Neural cell (in vitro differentiated cells): ENCODE measurements around the gene SFXN3. TPM values are rescaled to one million over a fixed set of nuclear protein-coding genes. Genes with fewer than 3 reads are reported as not detected.
A peak's percentile ranks its signal among the peaks of the same experiment; 100 is the strongest.

Experiments
- H2AFZ ChIP-seq: fragments of 200-600, 300-800 bp; sonication (generic), shearing (Covaris generic); 2 replicates; pipeline ENCODE4 v1.6.0; 2014; ENCODE audit warnings: low read depth, mild to moderate bottlenecking, antibody characterized with exemption, low read length, moderate library complexity
- H3F3A ChIP-seq: fragments of 200-600 bp; shearing (Covaris generic); 2 replicates; pipeline ENCODE4 v1.6.1; 2016; ENCODE audit warnings: mild to moderate bottlenecking, moderate library complexity, mixed read lengths, antibody characterized with exemption, low read length; ENCODE audit not compliant: insufficient read depth, poor library complexity, severe bottlenecking
- H3K27ac ChIP-seq: fragments of 200-600, 300-800 bp; sonication (generic), shearing (Covaris generic); 2 replicates; pipeline ENCODE4 v1.5.1; 2014; ENCODE audit warnings: mild to moderate bottlenecking, low read length, moderate library complexity
- H3K27me3 ChIP-seq: fragments of 300-800, 200-600 bp; sonication (generic), shearing (Covaris generic); 2 replicates; pipeline ENCODE4 v1.6.0; 2014; ENCODE audit warnings: mild to moderate bottlenecking, low read depth, low read length, moderate library complexity; ENCODE audit not compliant: insufficient read depth
- H3K36me3 ChIP-seq: fragments of 300-800, 200-600 bp; sonication (generic), shearing (Covaris generic); 2 replicates; pipeline ENCODE4 v1.5.1; 2014; ENCODE audit warnings: mild to moderate bottlenecking, antibody characterized with exemption, low read length, moderate library complexity; ENCODE audit not compliant: insufficient read depth
- H3K4me2 ChIP-seq: fragments of 300-800, 200-600 bp; sonication (generic), shearing (Covaris generic); 2 replicates; pipeline ENCODE4 v1.6.0; 2014; ENCODE audit warnings: mild to moderate bottlenecking, low read length
- H3K4me3 ChIP-seq: fragments of 300-800, 200-600 bp; sonication (generic), shearing (Covaris generic); 2 replicates; pipeline ENCODE4 v1.5.1; 2014; ENCODE audit warnings: mild to moderate bottlenecking, low read length, moderate library complexity
- H3K79me2 ChIP-seq: fragments of 200-600 bp; shearing (Covaris generic); replicated peaks from 2 replicates; pipeline ENCODE4 v1.6.0; 2014; ENCODE audit warnings: mild to moderate bottlenecking, low read length, moderate library complexity; ENCODE audit not compliant: insufficient read depth
- H3K9ac ChIP-seq: fragments of 300-800, 200-600 bp; sonication (generic), shearing (Covaris generic); 2 replicates; pipeline ENCODE4 v1.6.1; 2016; ENCODE audit warnings: mild to moderate bottlenecking, low read length, mixed read lengths
- H3K9me2 ChIP-seq: fragments of 200-600 bp; shearing (Covaris generic); 2 replicates; pipeline ENCODE4 v1.6.1; 2016; ENCODE audit warnings: mild to moderate bottlenecking, low read length, mixed read lengths; ENCODE audit not compliant: insufficient read depth
- H3K9me3 ChIP-seq: fragments of 200-600, 300-800 bp; sonication (generic), shearing (Covaris generic); 2 replicates; pipeline ENCODE4 v1.6.1; 2016; ENCODE audit warnings: mild to moderate bottlenecking, mixed run types, low read length, moderate library complexity, mixed read lengths
- H4K20me1 ChIP-seq: fragments of 200-600 bp; shearing (Covaris generic); 2 replicates; pipeline ENCODE4 v1.6.1; 2016; ENCODE audit warnings: mild to moderate bottlenecking, mixed run types; ENCODE audit not compliant: insufficient read depth
- CTCF ChIP-seq: fragments of 450-650 bp; IDR thresholded peaks from 2 replicates; pipeline ENCODE4 v1.5.1; 2014; ENCODE audit warnings: antibody characterized with exemption, mild to moderate bottlenecking, moderate library complexity; ENCODE audit not compliant: poor library complexity, severe bottlenecking
- EP300 ChIP-seq: fragments of 450-650 bp; conservative IDR thresholded peaks from 2 replicates; pipeline ENCODE4 v1.6.1; 2014; ENCODE audit warnings: antibody characterized with exemption, mild to moderate bottlenecking, moderate library complexity; ENCODE audit not compliant: poor library complexity, severe bottlenecking
- EZH2 ChIP-seq: fragments of 200-600, 300-800 bp; shearing (Covaris generic), sonication (generic); IDR thresholded peaks from 2 replicates; pipeline ENCODE4 v1.6.1; 2014; ENCODE audit warnings: antibody characterized with exemption, low read length, borderline replicate concordance, mild to moderate bottlenecking; ENCODE audit not compliant: insufficient read depth, poor library complexity, severe bottlenecking
- MXI1 ChIP-seq: fragments of 450-650 bp; conservative IDR thresholded peaks from 2 replicates; pipeline ENCODE4 v1.6.1; 2014; ENCODE audit warnings: antibody characterized with exemption, mild to moderate bottlenecking; ENCODE audit not compliant: poor library complexity, severe bottlenecking
- POLR2AphosphoS5 ChIP-seq: IDR thresholded peaks from 2 replicates; pipeline ENCODE4 v1.6.1; 2012
- RAD21 ChIP-seq: fragments of 450-650 bp; conservative IDR thresholded peaks from 2 replicates; pipeline ENCODE4 v1.6.1; 2014; ENCODE audit warnings: antibody characterized with exemption, mild to moderate bottlenecking, moderate library complexity
- REST ChIP-seq: IDR thresholded peaks from 2 replicates; pipeline ENCODE4 v1.6.1; 2012; ENCODE audit warnings: borderline replicate concordance
- SMC3 ChIP-seq: fragments of 450-650 bp; conservative IDR thresholded peaks from 2 replicates; pipeline ENCODE4 v1.6.1; 2014; ENCODE audit warnings: antibody characterized with exemption, mild to moderate bottlenecking, moderate library complexity; ENCODE audit not compliant: poor library complexity
- TAF1 ChIP-seq: IDR thresholded peaks from 2 replicates; pipeline ENCODE4 v1.6.1; 2012; ENCODE audit warnings: low read depth
- polyA plus RNA-seq: library from polyadenylated mRNA; depleted of rRNA; stranded (reverse); fragments of >200 nt; gene quantifications from 2 replicates; pipeline ENCODE4 v1.2.3, GENCODE V29; 2014

SFXN3 gene
- polyA plus RNA-seq, 1 donor from 2014 or later: 52.1 TPM

DNA sequence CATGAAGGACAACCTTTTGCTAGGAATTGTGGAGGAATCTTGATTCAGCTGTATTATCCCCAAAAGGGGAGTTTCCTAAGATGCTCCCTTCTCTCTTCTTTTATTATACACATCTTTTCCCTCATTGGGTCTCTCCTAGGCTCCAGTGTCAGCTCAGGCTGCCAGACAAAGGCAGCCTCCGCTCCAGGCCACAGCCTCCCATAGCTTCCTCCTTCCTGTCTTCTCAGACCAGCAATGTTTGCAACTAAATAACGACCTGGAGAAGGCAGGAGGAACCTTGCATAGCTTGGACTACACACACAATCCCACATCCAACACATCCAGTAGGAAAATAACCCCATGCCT is 12.3 kb downstream of the SFXN3 start:
- Histone ChIP-seq H3K9me2 (no peaks in the 10 kb centered on the region), H3F3A (peaks cover 4% of the 10 kb centered on the region), H3K9ac (peak overlapping the region; percentile 71), H3K9me3 (no peaks in the 10 kb centered on the region), H3K27ac (peak overlapping the region; percentile 76), H4K20me1 (no peaks in the 10 kb centered on the region), H3K4me2 (peak overlapping the region; percentile 69), H2AFZ (peak overlapping the region; percentile 86), H3K36me3 (no peaks in the 10 kb centered on the region), H3K27me3 (peaks cover 30% of the 10 kb centered on the region), H3K4me3 (peak overlapping the region; percentile 63), H3K79me2 (no peaks in the 10 kb centered on the region)
- no peak for TF ChIP-seq TAF1
- TF ChIP-seq POLR2AphosphoS5: no peak
- no peak for TF ChIP-seq SMC3
- no peak for TF ChIP-seq CTCF
- no peak for TF ChIP-seq RAD21

GRCh38 chr10:101044117-101044516 is 13.1 kb downstream of the SFXN3 start:
- Histone ChIP-seq H2AFZ (peak overlapping the region; percentile 86), H3K9ac (no peak overlapping the region), H3K36me3 (no peaks in the 10 kb centered on the region), H4K20me1 (no peaks in the 10 kb centered on the region), H3K9me3 (no peaks in the 10 kb centered on the region), H3K27ac (no peak overlapping the region), H3K9me2 (no peaks in the 10 kb centered on the region), H3F3A (peaks cover 4% of the 10 kb centered on the region), H3K4me2 (no peak overlapping the region), H3K79me2 (no peaks in the 10 kb centered on the region), H3K27me3 (peaks cover 38% of the 10 kb centered on the region), H3K4me3 (no peak overlapping the region)
- TF ChIP-seq RAD21: no peak
- no peak for TF ChIP-seq TAF1
- TF ChIP-seq MXI1: no peak
- TF ChIP-seq EP300: no peak
- TF ChIP-seq CTCF: no peak
- TF ChIP-seq POLR2AphosphoS5: no peak
- no peak for TF ChIP-seq EZH2
- TF ChIP-seq REST: no peak
- TF ChIP-seq SMC3: no peak
